Measurements from ENCODE around the gene ENO4. TPM values are rescaled to one million over a fixed set of nuclear protein-coding genes. Genes with fewer than 3 reads are reported as not detected.

The ENO4 gene
- total RNA-seq = 0.45 TPM
- long read RNA-seq, partial matches to known transcripts = 0 of 4 reads
- long read RNA-seq, other reads (novel, unspliced or antisense) = 4 of 4 reads

GRCh38 chr10:116849248-116850057 lies at the start of gene ENO4:
ENO4 (plus strand) TSS chr10:116849499; CDS start chr10:116849567, 68 bp downstream.
- DNase-seq (ENCODE audit: low spot score) = no peak

GRCh38 chr10:116800286-116800929 lies 48.9 kb upstream of the ENO4 start:
- peak; percentile 55 for DNase-seq (ENCODE audit: low spot score)

GRCh38 chr10:116801658-116802057 lies 47.6 kb upstream of the ENO4 start:
- no peak for DNase-seq (ENCODE audit: low spot score)

- DNase-seq (ENCODE audit: low spot score) = no peak
Measured at GRCh38 chr10:116802474-116802873, 46.8 kb upstream of the ENO4 start.

- peak; percentile 72 for DNase-seq (ENCODE audit: low spot score)
Measured at GRCh38 chr10:116802876-116803275, 46.4 kb upstream of the ENO4 start.

- DNase-seq (ENCODE audit: low spot score) = no peak
Measured at GRCh38 chr10:116803451-116804249, 45.6 kb upstream of the ENO4 start.

GRCh38 chr10:116808706-116809105 lies 40.6 kb upstream of the ENO4 start:
- peak; percentile 51 for DNase-seq (ENCODE audit: low spot score)

- peak; percentile 51 for DNase-seq (ENCODE audit: low spot score)
Measured at GRCh38 chr10:116809483-116810119, 39.7 kb upstream of the ENO4 start.

- DNase-seq (ENCODE audit: low spot score) = peak; percentile 49
Measured at GRCh38 chr10:116810120-116810500, 39.2 kb upstream of the ENO4 start.

GRCh38 chr10:116810895-116811294 lies 38.4 kb upstream of the ENO4 start:
- DNase-seq (ENCODE audit: low spot score) = no peak

- peak; percentile 59 for DNase-seq (ENCODE audit: low spot score)
Measured at GRCh38 chr10:116811691-116812090, 37.6 kb upstream of the ENO4 start.

GRCh38 chr10:116815641-116816415 lies 33.5 kb upstream of the ENO4 start:
- peak; percentile 64 for DNase-seq (ENCODE audit: low spot score)

- peak; percentile 6 for DNase-seq (ENCODE audit: low spot score)
Measured at GRCh38 chr10:116817178-116817577, 32.1 kb upstream of the ENO4 start.

GRCh38 chr10:116817780-116818343 lies 31.4 kb upstream of the ENO4 start:
- peak; percentile 65 for DNase-seq (ENCODE audit: low spot score)

- peak; percentile 5 for DNase-seq (ENCODE audit: low spot score)
Measured at GRCh38 chr10:116819999-116820677, 29.2 kb upstream of the ENO4 start.

GRCh38 chr10:116825901-116826300 lies 23.4 kb upstream of the ENO4 start:
- DNase-seq (ENCODE audit: low spot score) = no peak

GRCh38 chr10:116826803-116827202 lies 22.5 kb upstream of the ENO4 start:
- DNase-seq (ENCODE audit: low spot score) = no peak

GRCh38 chr10:116827214-116827671 lies 22.1 kb upstream of the ENO4 start:
- DNase-seq (ENCODE audit: low spot score) = no peak

GRCh38 chr10:116828116-116828515 lies 21.2 kb upstream of the ENO4 start:
- DNase-seq (ENCODE audit: low spot score) = no peak

Data from mesenteric fat pad (tissue), 1 donor.